ENCODE data around the gene MAEA.
"Not testable (repeated sequence)": the region's sequence is repeated elsewhere in the genome, so short reads cannot be mapped to it uniquely, and the experiment has no call there.

MAEA gene

GRCh38 chr4:1371176-1372165, 81.8 kb downstream of the MAEA start:
- Histone ChIP-seq H3K4me2 (no peak overlapping the region), H4K20me1 (peaks cover 0 to 40% (median 0%) of the 10 kb centered on the region in 11 experiments; a peak in 5 of 22 replicates), H3K27me3 (peaks cover 0 to 5% (median 0%) of the 10 kb centered on the region in 11 experiments; a peak in 6 of 22 replicates), H3K9me3 (replicated peaks in 1 of 11) (peaks cover 7 to 21% (median 17%) of the 10 kb centered on the region in 11 experiments; a peak in 17 of 22 replicates), H3K36me3 (peaks cover 0 to 67% (median 0%) of the 10 kb centered on the region in 11 experiments; a peak in 9 of 22 replicates), H3K9ac (no peak overlapping the region), H3K4me3 (no peak overlapping the region), H3K4me1 (peaks cover 0 to 16% (median 12%) of the 10 kb centered on the region in 10 experiments; a peak in 17 of 20 replicates), H3K27ac (no peak overlapping the region)
- TF ChIP-seq Cebpa-rat (IDR thresholded peaks at IDR 0.05), result no peak

- H3K27ac ChIP-seq, H3K9ac ChIP-seq, H3K4me2 ChIP-seq, H3K4me3 ChIP-seq: not testable (repeated sequence)
- Histone ChIP-seq H3K4me1 (peaks cover 0 to 22% (median 19%) of the 10 kb centered on the region in 10 experiments; a peak in 17 of 20 replicates), H3K9me3 (replicated peaks in 1 of 11) (peaks cover 7 to 21% (median 17%) of the 10 kb centered on the region in 11 experiments; a peak in 17 of 22 replicates), H4K20me1 (peaks cover 0 to 51% (median 6%) of the 10 kb centered on the region in 11 experiments; a peak in 8 of 22 replicates), H3K36me3 (peaks cover 0 to 71% (median 0%) of the 10 kb centered on the region in 11 experiments; a peak in 9 of 22 replicates), H3K27me3 (peaks cover 0 to 14% (median 0%) of the 10 kb centered on the region in 11 experiments; a peak in 7 of 22 replicates)
Observed at GRCh38 chr4:1372576-1372975, 82.9 kb downstream of the MAEA start.

- Histone ChIP-seq H3K4me3 (no peak overlapping the region), H4K20me1 (peaks cover 0 to 57% (median 13%) of the 10 kb centered on the region in 11 experiments; a peak in 12 of 22 replicates), H3K9ac (no peak overlapping the region), H3K27me3 (peaks cover 0 to 27% (median 0%) of the 10 kb centered on the region in 11 experiments; a peak in 7 of 22 replicates), H3K27ac (no peak overlapping the region), H3K36me3 (peaks cover 0 to 64% (median 0%) of the 10 kb centered on the region in 11 experiments; a peak in 9 of 22 replicates), H3K4me2 (no peak overlapping the region), H3K4me1 (peaks cover 0 to 37% (median 34%) of the 10 kb centered on the region in 10 experiments; a peak in 17 of 20 replicates), H3K9me3 (replicated peaks in 1 of 11) (peaks cover 7 to 21% (median 17%) of the 10 kb centered on the region in 11 experiments; a peak in 17 of 22 replicates)
- no peak for TF ChIP-seq Cebpa-rat (IDR thresholded peaks at IDR 0.05)
Observed at GRCh38 chr4:1373892-1374705, 84.4 kb downstream of the MAEA start.

GRCh38 chr4:1374706-1375045, 85.0 kb downstream of the MAEA start:
- no peak overlapping the region for H3K27ac ChIP-seq
- TF ChIP-seq Cebpa-rat (IDR thresholded peaks at IDR 0.05), result no peak
- no peak overlapping the region for H3K9ac ChIP-seq
- H3K27me3 ChIP-seq, result peaks cover 0 to 27% (median 0%) of the 10 kb centered on the region in 11 experiments; a peak in 7 of 22 replicates
- peaks cover 0 to 64% (median 0%) of the 10 kb centered on the region in 11 experiments; a peak in 9 of 22 replicates for H3K36me3 ChIP-seq
- peaks cover 0 to 57% (median 13%) of the 10 kb centered on the region in 11 experiments; a peak in 12 of 22 replicates for H4K20me1 ChIP-seq
- no peak overlapping the region for H3K4me3 ChIP-seq
- H3K4me2 ChIP-seq, result no peak overlapping the region
- H3K4me1 ChIP-seq, result peaks cover 0 to 40% (median 36%) of the 10 kb centered on the region in 10 experiments; a peak in 17 of 20 replicates
- H3K9me3 ChIP-seq (replicated peaks in 1 of 11), result peaks cover 7 to 21% (median 17%) of the 10 kb centered on the region in 11 experiments; a peak in 17 of 22 replicates

GRCh38 chr4:1375051-1375721, 85.5 kb downstream of the MAEA start:
- H3K9ac ChIP-seq, result peak overlapping the region in 1 of 11 experiments; percentile 47; a peak in 2 of 22 replicates
- peak overlapping the region in 4 of 11 experiments; percentile 72 to 86 (median 82); a peak in 3 of 22 replicates for H3K4me2 ChIP-seq
- H3K9me3 ChIP-seq (replicated peaks in 1 of 11), result peaks cover 7 to 21% (median 17%) of the 10 kb centered on the region in 11 experiments; a peak in 17 of 22 replicates
- peaks cover 0 to 40% (median 36%) of the 10 kb centered on the region in 10 experiments; a peak in 17 of 20 replicates for H3K4me1 ChIP-seq
- H3K4me3 ChIP-seq, result no peak overlapping the region
- peaks cover 0 to 27% (median 0%) of the 10 kb centered on the region in 11 experiments; a peak in 7 of 22 replicates for H3K27me3 ChIP-seq
- peaks cover 0 to 64% (median 0%) of the 10 kb centered on the region in 11 experiments; a peak in 9 of 22 replicates for H3K36me3 ChIP-seq
- no peak for TF ChIP-seq Cebpa-rat (IDR thresholded peaks at IDR 0.05)
- H3K27ac ChIP-seq, result no peak overlapping the region
- H4K20me1 ChIP-seq, result peaks cover 0 to 57% (median 13%) of the 10 kb centered on the region in 11 experiments; a peak in 12 of 22 replicates

GRCh38 chr4:1375761-1376322, 86.2 kb downstream of the MAEA start:
- peaks cover 0 to 40% (median 36%) of the 10 kb centered on the region in 10 experiments; a peak in 17 of 20 replicates for H3K4me1 ChIP-seq
- no peak for TF ChIP-seq Cebpa-rat (IDR thresholded peaks at IDR 0.05)

GRCh38 chr4:1376391-1376840, 86.7 kb downstream of the MAEA start:
- Histone ChIP-seq H3K4me3 (no peak overlapping the region), H3K27ac (no peak overlapping the region), H3K36me3 (peaks cover 0 to 55% (median 0%) of the 10 kb centered on the region in 11 experiments; a peak in 9 of 22 replicates), H4K20me1 (peaks cover 0 to 51% (median 13%) of the 10 kb centered on the region in 11 experiments; a peak in 12 of 22 replicates), H3K9ac (peak overlapping the region in 9 of 11 experiments; percentile 5 to 62 (median 39); a peak in 11 of 22 replicates), H3K4me1 (peaks cover 0 to 40% (median 36%) of the 10 kb centered on the region in 10 experiments; a peak in 17 of 20 replicates), H3K4me2 (peak overlapping the region in 9 of 11 experiments; percentile 24 to 86 (median 78); a peak in 17 of 22 replicates), H3K9me3 (replicated peaks in 1 of 11) (peaks cover 7 to 21% (median 17%) of the 10 kb centered on the region in 11 experiments; a peak in 17 of 22 replicates), H3K27me3 (peaks cover 0 to 27% (median 0%) of the 10 kb centered on the region in 11 experiments; a peak in 7 of 22 replicates)
- TF ChIP-seq Cebpa-rat (IDR thresholded peaks at IDR 0.05), result no peak

More at GRCh38 chr4:1375761-1376322, 86.2 kb downstream of the MAEA start:
- peaks cover 0 to 60% (median 0%) of the 10 kb centered on the region in 11 experiments; a peak in 9 of 22 replicates for H3K36me3 ChIP-seq
- H3K27me3 ChIP-seq, result peaks cover 0 to 27% (median 0%) of the 10 kb centered on the region in 11 experiments; a peak in 7 of 22 replicates
- H4K20me1 ChIP-seq, result peaks cover 0 to 51% (median 13%) of the 10 kb centered on the region in 11 experiments; a peak in 12 of 22 replicates
- H3K9me3 ChIP-seq (replicated peaks in 1 of 11), result peaks cover 7 to 21% (median 17%) of the 10 kb centered on the region in 11 experiments; a peak in 17 of 22 replicates
- H3K9ac ChIP-seq, result peak overlapping the region in 9 of 11 experiments; percentile 5 to 62 (median 39); a peak in 9 of 22 replicates
- no peak overlapping the region for H3K27ac ChIP-seq
- H3K4me2 ChIP-seq, result peak overlapping the region in 9 of 11 experiments; percentile 24 to 86 (median 78); a peak in 16 of 22 replicates
- H3K4me3 ChIP-seq, result no peak overlapping the region
